ENCODE data around the gene CORO2A.
A peak's percentile ranks its signal among the peaks of the same experiment; 100 is the strongest.
"Not testable (repeated sequence)": the region's sequence is repeated elsewhere in the genome, so short reads cannot be mapped to it uniquely, and the experiment has no call there.

CORO2A gene

DNA sequence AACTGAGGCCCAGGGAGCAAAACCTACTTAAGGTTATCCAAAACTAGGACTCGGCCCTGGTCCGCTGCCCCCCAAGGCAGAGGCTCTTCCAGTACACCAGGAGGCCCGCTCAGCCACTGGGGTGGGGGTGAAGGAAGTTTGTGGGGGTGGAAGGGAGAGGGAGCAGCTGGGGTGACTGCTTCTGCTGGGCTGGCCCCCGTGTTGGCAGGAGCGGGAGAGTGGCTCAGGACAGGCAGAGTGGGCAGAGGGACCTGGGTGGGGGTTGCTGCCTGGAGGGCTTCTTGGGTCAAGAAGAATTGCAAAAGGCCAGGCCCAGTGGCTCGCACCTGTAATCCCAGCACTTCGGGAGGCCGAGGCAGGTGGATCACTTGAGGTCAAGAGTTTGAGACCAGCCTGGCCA lies 65.2 kb downstream of the CORO2A start:
- no peaks in the 10 kb centered on the region for H3K36me3 Mint-ChIP-seq (ENCODE audit: low read depth)
- no peaks in the 10 kb centered on the region for H3K9me3 Mint-ChIP-seq
- no peak overlapping the region for H3K27ac Mint-ChIP-seq
- peaks cover 9% of the 10 kb centered on the region for H3K4me1 Mint-ChIP-seq (ENCODE audit: low read depth)
- DNase-seq (ENCODE audit: low spot score) = no peak
- H3K4me3 Mint-ChIP-seq = no peak overlapping the region
- H3K27me3 Mint-ChIP-seq (ENCODE audit: low read depth) = no peaks in the 10 kb centered on the region

DNA sequence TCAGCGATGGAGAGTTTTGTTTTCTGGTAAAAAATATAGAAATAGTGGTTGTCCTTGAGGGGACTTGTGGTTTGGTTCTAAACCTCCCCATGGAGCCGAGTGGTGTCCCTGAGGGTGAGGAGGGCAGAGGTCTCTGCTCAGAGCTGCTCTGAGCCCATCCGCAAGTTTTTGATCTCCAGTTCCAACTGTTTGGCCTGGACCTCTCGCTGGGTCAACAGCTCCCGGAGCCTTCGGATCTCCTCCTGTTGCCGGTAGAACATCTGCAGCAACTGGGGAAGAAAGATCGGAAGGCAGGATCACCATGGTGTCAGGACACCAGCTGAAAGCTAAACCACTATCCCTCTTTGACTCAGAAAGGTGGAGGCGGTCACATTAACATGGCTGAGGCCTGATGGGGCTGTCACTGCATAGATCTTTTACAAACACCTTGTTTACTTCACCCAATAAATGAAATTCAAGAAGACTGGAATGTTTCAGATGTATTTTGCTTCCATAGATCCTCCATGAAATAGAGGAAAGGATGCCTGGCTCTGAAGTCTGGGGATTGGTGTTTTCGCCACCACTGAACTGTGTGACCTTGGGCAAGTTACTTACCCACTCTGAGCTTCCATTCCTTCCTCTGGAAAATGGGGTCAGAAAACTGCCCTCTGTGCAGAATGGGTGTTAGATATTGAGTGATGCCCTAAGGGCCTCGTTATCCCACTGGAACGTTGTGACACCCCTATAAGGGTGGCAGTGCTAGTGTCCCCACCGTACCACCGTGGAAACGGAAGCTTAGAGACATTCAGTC lies 67.6 kb downstream of the CORO2A start:
- peaks cover 30% of the 10 kb centered on the region for H3K4me1 Mint-ChIP-seq (ENCODE audit: low read depth)
- no peak for DNase-seq (ENCODE audit: low spot score)
- no peaks in the 10 kb centered on the region for H3K9me3 Mint-ChIP-seq
- no peak overlapping the region for H3K4me3 Mint-ChIP-seq
- H3K36me3 Mint-ChIP-seq (ENCODE audit: low read depth) = no peaks in the 10 kb centered on the region
- no peaks in the 10 kb centered on the region for H3K27me3 Mint-ChIP-seq (ENCODE audit: low read depth)
- no peak overlapping the region for H3K27ac Mint-ChIP-seq

DNA sequence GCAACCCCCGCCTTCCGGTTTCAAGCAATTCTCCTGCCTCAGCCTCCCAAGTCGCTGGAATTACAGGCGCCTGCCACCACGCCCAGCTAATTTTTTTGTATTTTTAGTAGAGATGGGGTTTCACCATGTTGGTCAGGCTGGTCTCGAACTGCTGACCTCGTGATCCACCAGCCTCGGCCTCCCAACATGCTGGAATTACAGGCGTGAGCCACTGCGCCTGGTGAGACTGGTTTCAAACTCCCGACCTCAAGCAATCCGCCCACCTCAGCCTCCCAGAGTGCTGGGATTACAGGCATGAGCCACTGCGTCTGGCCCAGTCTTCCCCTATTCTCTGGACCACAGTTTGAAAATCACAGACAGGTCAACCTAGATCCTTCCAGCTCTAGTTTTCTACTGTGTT lies 68.3 kb downstream of the CORO2A start:
- H3K4me3 Mint-ChIP-seq; DNase-seq (ENCODE audit: low spot score); H3K9me3 Mint-ChIP-seq; H3K36me3 Mint-ChIP-seq (ENCODE audit: low read depth); H3K27me3 Mint-ChIP-seq (ENCODE audit: low read depth); H3K27ac Mint-ChIP-seq: not testable (repeated sequence)
- peaks cover 28% of the 10 kb centered on the region for H3K4me1 Mint-ChIP-seq (ENCODE audit: low read depth)

DNA sequence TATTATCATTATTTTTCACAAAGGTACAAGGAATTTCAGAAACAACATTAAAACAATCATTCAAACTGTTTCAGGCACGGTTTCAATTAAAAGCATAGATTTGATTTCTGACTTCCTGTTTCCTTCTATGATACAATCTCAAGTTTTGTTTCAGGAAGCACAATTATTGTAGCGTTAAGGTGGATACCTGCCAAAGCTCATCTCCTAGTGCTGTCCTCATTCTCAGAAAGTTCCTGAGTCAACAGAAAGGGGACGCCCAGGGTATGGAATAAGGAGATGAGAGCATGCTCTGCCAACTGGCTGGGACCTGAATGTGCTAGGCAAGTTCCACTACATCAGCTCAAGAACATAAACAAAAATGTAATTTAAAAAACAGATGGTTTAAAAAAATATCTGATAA lies 71.4 kb downstream of the CORO2A start:
- H3K9me3 Mint-ChIP-seq = no peaks in the 10 kb centered on the region
- H3K4me1 Mint-ChIP-seq (ENCODE audit: low read depth) = peaks cover 39% of the 10 kb centered on the region
- H3K36me3 Mint-ChIP-seq (ENCODE audit: low read depth) = peaks cover 14% of the 10 kb centered on the region
- H3K4me3 Mint-ChIP-seq = peak overlapping the region; percentile 89
- H3K27me3 Mint-ChIP-seq (ENCODE audit: low read depth) = no peaks in the 10 kb centered on the region
- no peak for DNase-seq (ENCODE audit: low spot score)
- H3K27ac Mint-ChIP-seq = peak overlapping the region; percentile 84

DNA sequence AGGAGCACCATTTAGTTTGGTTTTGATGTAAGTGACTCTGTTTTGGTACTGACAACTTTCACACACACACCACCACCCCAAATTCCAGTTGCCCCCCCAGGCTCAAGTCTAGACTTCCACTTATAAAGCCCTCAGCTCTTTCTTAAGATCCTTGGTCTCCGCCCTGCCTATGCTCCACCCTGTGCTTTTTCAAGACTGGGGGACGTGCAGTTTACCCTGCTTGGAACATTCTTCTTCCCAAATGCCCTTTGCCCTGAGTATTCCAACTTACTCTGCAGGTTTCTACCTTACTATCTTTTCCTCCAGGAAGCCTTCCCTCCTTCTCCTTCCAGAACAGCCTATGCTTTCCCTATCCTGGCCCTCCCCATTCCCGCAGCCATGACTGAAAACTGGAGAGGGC lies 72.0 kb downstream of the CORO2A start:
- Mint-ChIP-seq H3K4me1 (ENCODE audit: low read depth) (peaks cover 39% of the 10 kb centered on the region), H3K36me3 (ENCODE audit: low read depth) (peaks cover 18% of the 10 kb centered on the region), H3K27me3 (ENCODE audit: low read depth) (no peaks in the 10 kb centered on the region), H3K4me3 (peak overlapping the region; percentile 89), H3K27ac (peak overlapping the region; percentile 84), H3K9me3 (no peaks in the 10 kb centered on the region)
- no peak for DNase-seq (ENCODE audit: low spot score)

DNA sequence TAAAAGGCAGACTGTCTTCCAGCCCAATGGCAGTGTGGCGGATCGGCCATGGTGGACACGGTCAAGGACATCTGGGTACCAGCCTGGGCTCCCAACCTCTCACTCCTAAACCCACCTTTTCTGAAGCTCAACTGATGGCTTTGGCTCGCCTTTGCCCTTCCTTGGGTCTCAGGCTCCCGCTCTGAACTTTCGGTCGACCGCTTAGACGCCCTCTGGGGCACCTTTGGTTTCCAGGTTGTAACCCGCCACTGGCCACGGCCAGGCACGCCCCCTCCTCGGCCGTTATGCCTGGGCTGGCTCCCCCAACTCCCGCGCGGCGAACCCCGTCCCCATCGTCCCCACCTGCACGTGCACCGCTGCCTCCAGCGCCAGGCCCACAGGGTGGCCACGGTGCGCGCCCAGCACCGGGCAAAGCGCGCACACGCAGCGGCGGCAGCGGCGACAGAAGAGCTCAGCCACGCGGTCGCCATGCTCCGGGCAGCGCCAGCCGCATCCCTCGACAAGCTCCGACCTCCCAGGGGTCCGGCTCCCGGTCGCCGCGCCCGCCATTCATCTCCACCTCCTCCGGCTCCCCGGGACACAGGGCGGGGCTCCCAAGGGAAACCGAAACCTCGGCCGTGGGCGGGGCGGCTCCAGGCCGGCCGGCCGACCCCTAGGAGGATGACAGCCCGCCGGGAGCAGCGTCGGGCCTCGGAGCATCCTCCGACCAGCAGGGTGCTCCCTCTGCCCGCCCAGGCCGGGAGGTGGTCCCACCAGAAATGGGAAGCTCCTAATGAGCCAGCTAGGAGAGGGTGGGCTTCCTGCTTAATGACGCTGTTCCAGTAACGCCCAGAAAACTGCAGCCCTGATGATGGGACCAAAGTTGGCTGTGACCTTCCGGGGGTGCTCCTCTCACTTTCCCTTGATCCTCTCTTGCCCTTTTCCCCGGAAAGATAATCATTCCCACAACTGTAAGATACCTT lies 73.5 kb downstream of the CORO2A start, which contains the start of gene TRIM14:
Gene TRIM14 (minus strand): TSS at position 583 of the 962 bp plus-strand sequence. CDS start 34 bp downstream, at position 549.
- Mint-ChIP-seq H3K27me3 (ENCODE audit: low read depth) (no peaks in the 10 kb centered on the region), H3K36me3 (ENCODE audit: low read depth) (peaks cover 21% of the 10 kb centered on the region), H3K4me3 (peak within 1 kb of the TSS; percentile 89), H3K9me3 (no peaks in the 10 kb centered on the region), H3K4me1 (ENCODE audit: low read depth) (peaks cover 40% of the 10 kb centered on the region), H3K27ac (peak within 1 kb of the TSS; percentile 95)
- DNase-seq (ENCODE audit: low spot score) = peak; percentile 66

DNA sequence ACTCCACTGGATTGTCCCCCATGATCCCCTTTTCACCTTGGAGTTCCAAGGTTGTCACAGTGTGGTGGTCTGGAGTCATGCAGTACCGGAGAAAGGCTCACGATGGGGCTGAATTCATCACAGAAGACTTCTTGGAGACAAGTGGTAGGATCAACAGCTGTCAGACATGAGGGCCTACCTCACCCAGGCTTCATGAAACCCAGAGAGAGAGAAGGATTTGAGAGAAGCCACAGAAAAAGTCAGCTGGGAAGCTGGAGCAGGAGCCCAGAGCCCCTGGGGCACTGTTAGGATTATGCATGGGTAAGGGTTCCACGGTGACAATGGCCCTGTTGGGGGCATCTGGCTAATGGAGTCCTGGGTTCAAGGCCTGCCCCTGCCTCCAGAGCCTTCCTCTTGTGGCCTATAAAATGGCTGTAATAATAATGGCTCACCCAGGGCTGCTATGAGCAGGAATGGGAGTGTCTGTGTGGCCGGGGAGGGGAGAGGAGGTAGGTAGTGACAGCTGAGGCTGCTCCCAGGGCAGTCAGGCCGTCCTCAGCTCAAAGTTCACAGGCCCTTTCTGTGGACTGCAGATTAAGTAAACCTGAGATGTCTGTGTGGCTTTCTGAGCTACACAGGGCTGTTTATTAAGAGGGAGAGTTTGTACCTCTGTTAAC lies 74.3 kb downstream of the CORO2A start:
- DNase-seq (ENCODE audit: low spot score) = peak; percentile 42
- peak overlapping the region; percentile 89 for H3K4me3 Mint-ChIP-seq

DNA sequence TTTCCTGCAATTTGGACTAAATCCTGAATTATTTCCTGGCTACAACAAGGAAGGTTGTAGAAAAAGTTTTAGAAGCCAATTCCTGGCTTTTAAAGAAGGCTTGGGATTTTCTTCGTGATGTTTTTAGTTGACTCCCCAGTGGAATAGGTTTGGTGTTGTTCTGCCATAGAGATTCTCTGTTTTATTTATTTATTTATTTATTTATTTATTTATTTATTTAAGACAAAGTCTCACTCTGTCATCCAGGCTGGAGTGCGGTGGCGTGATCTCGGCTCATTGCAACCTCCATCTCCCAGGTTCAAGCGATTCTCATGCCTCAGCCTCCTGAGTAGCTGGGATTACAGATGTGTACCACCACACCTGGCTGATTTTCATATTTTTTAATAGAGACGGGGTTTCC lies 75.3 kb downstream of the CORO2A start:
- H3K27ac Mint-ChIP-seq = peak overlapping the region; percentile 95
- peaks cover 45% of the 10 kb centered on the region for H3K4me1 Mint-ChIP-seq (ENCODE audit: low read depth)
- DNase-seq (ENCODE audit: low spot score); H3K9me3 Mint-ChIP-seq; H3K27me3 Mint-ChIP-seq (ENCODE audit: low read depth): not testable (repeated sequence)
- H3K36me3 Mint-ChIP-seq (ENCODE audit: low read depth) = peaks cover 27% of the 10 kb centered on the region
- H3K4me3 Mint-ChIP-seq = peak overlapping the region; percentile 18

More for the DNA sequence above, 74.3 kb downstream of the CORO2A start:
- Mint-ChIP-seq H3K27ac (peak overlapping the region; percentile 95), H3K36me3 (ENCODE audit: low read depth) (peaks cover 25% of the 10 kb centered on the region), H3K27me3 (ENCODE audit: low read depth) (no peaks in the 10 kb centered on the region), H3K4me1 (ENCODE audit: low read depth) (peaks cover 45% of the 10 kb centered on the region), H3K9me3 (no peaks in the 10 kb centered on the region)

DNA sequence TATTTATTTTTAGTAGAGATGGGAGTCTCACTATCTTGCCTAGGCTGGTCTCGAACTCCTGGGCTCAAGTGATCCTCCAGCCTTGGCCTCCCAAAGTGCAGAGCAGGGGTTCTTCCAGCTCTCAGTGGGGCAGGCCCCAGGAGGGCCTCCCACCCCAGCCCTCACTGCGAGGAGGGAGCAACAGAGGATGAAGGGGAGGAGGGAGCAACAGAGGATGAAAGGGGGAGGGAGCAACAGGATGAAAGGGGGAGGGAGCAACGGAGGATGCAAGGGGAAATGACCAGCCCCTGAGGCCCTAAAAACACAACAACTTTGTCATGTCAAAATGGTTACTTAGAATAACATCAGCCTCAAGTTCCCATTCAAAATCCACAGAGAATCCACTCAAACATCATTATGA lies 83.4 kb downstream of the CORO2A start:
- no peaks in the 10 kb centered on the region for H3K27me3 Mint-ChIP-seq (ENCODE audit: low read depth)
- H3K36me3 Mint-ChIP-seq (ENCODE audit: low read depth) = peaks cover 72% of the 10 kb centered on the region
- peak overlapping the region; percentile 92 for H3K27ac Mint-ChIP-seq
- no peak for DNase-seq (ENCODE audit: low spot score)
- H3K4me1 Mint-ChIP-seq (ENCODE audit: low read depth) = peaks cover 67% of the 10 kb centered on the region
- no peaks in the 10 kb centered on the region for H3K9me3 Mint-ChIP-seq
- peak overlapping the region; percentile 69 for H3K4me3 Mint-ChIP-seq

DNA sequence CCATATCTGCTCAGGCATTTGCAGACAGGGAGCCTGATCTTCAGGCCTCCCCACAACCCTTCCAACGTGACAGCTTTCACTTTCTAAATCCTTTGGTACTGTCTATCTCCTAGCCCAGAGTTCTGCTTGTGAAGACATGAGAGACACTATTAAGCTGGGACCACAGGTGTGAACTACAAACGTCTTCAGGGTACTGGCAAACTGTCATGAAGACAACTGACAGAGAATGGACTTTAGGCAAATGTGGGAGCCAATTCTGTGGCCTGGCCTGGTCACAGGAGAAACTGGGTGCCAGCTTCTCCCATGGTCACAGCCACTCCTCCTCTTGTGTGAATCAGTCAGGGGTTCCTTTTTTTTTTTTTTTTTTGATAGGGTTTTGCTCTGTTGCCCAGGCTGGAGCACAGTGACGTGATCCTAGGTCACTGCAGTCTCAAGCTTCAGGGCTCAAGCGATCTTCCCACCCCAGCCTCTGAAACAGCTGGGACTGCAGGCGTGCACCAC lies 83.9 kb downstream of the CORO2A start:
- peaks cover 70% of the 10 kb centered on the region for H3K4me1 Mint-ChIP-seq (ENCODE audit: low read depth)
- no peaks in the 10 kb centered on the region for H3K9me3 Mint-ChIP-seq
- peak overlapping the region; percentile 69 for H3K4me3 Mint-ChIP-seq
- H3K36me3 Mint-ChIP-seq (ENCODE audit: low read depth) = peaks cover 75% of the 10 kb centered on the region
- peak; percentile 36 for DNase-seq (ENCODE audit: low spot score)
- peak overlapping the region; percentile 92 for H3K27ac Mint-ChIP-seq
- no peaks in the 10 kb centered on the region for H3K27me3 Mint-ChIP-seq (ENCODE audit: low read depth)

DNA sequence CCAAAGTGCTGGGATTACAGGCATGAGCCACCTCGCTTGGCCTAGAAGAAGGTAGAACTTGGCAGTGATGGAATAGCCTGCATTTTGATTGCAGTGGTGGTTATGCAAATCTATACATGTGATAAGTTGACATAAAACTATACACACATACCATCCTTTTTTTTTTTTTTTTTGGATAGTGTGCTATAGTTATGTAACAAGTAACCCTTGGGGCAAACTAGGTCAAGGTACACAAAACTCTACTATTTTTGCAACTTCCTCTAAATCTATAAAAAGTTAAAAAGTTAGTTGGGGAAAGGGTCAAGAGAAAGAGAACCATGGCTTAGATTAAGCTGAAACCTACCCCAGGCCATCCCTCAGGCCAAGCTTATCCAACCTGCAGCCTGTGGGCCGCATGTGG lies 84.5 kb downstream of the CORO2A start:
- Mint-ChIP-seq H3K4me3 (peak overlapping the region; percentile 69), H3K36me3 (ENCODE audit: low read depth) (peaks cover 75% of the 10 kb centered on the region), H3K27ac (peak overlapping the region; percentile 92), H3K4me1 (ENCODE audit: low read depth) (peaks cover 67% of the 10 kb centered on the region), H3K27me3 (ENCODE audit: low read depth) (no peaks in the 10 kb centered on the region), H3K9me3 (no peaks in the 10 kb centered on the region)
- DNase-seq (ENCODE audit: low spot score) = no peak

DNA sequence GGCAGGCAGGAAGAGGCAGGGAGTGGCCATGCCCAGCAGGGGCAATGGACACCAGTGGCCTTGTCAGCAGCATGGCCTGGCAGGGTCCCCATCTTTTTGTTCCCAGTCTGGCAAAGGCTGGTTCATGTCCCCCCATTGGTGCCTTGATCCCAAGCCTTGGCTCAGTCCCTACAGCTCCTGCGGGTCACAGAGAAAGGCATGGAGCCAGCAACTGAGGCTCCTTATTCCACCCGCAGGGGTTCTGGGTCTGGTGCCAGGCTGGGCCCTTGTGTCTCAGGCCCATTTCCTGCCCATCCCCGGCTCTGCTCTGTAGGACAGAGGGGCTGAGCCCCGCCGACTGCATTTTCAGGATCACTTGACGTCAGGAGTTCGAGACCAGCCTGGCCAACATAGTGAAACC lies 87.4 kb downstream of the CORO2A start:
- Mint-ChIP-seq H3K4me1 (ENCODE audit: low read depth) (peaks cover 74% of the 10 kb centered on the region), H3K9me3 (no peaks in the 10 kb centered on the region), H3K4me3 (no peak overlapping the region)

DNA sequence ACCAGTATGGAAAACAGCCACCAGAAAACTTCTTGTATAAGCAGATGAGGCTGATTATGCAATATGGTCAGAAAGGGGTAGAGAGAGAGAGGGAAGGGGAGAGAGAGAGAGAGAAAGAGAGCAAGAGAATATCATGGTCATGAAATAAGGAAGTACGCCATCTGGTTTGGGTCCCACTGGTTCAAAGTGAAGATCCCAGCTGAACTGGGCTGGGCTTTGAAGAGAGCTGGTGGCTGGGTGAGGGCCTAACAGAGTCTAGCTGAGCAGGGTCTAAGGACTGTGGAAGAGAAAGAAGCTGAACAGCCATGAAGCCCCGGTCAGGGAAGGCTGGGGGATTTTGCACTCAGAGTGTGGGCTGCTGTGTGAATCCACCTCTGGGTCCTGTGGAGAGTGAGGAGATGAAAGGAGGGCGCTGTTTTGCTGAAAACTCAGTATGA lies 88.0 kb downstream of the CORO2A start:
- H3K27ac Mint-ChIP-seq = peak overlapping the region; percentile 92
- peaks cover 71% of the 10 kb centered on the region for H3K36me3 Mint-ChIP-seq (ENCODE audit: low read depth)
- no peaks in the 10 kb centered on the region for H3K27me3 Mint-ChIP-seq (ENCODE audit: low read depth)
- no peak for DNase-seq (ENCODE audit: low spot score)
- no peaks in the 10 kb centered on the region for H3K9me3 Mint-ChIP-seq
- H3K4me3 Mint-ChIP-seq = peak overlapping the region; percentile 60
- H3K4me1 Mint-ChIP-seq (ENCODE audit: low read depth) = peaks cover 73% of the 10 kb centered on the region

More for the DNA sequence above, 87.4 kb downstream of the CORO2A start:
- Mint-ChIP-seq H3K36me3 (ENCODE audit: low read depth) (peaks cover 71% of the 10 kb centered on the region), H3K27me3 (ENCODE audit: low read depth) (no peaks in the 10 kb centered on the region), H3K27ac (peak overlapping the region; percentile 92)
- no peak for DNase-seq (ENCODE audit: low spot score)
